ENCODE measurements around the gene REXO1. TPM values are rescaled to one million over a fixed set of nuclear protein-coding genes. Genes with fewer than 3 reads are reported as not detected.

REXO1 gene
- total RNA-seq, 1 experiment from 2014 or later: 61.1 TPM

- Mint-ChIP-seq H3K27me3 (ENCODE audit: low read depth) (no peaks in the 10 kb centered on the region), H3K4me1 (peaks cover 38% of the 10 kb centered on the region), H3K36me3 (no peaks in the 10 kb centered on the region), H3K4me3 (peak overlapping the region; percentile 45), H3K27ac (peak overlapping the region; percentile 76), H3K9me3 (no peaks in the 10 kb centered on the region)
- ChIA-PET POLR2A (no interaction called here), CTCF (interaction anchor here (1.3 to 8.2 kb wide), 3 partner anchors 13 to 24 kb away, joined by 5 to 70 read pairs (median 19); no protein-coding TSS in a partner anchor)
- no peak for ATAC-seq
- DNase-seq (ENCODE audit: low spot score): no peak
- no peak for TF ChIP-seq ZNF512 (CRISPR knock-in tag; IDR thresholded peaks at IDR 0.05; ENCODE audit: borderline replicate concordance)
- no peak for TF ChIP-seq TEAD4 (CRISPR knock-in tag; IDR thresholded peaks at IDR 0.05)
- TF ChIP-seq ZNF416 (CRISPR knock-in tag; IDR thresholded peaks at IDR 0.05): no peak
- no peak for TF ChIP-seq ZNF121 (CRISPR knock-in tag; IDR thresholded peaks at IDR 0.05)
- no peak for TF ChIP-seq GABPB1 (CRISPR knock-in tag; IDR thresholded peaks at IDR 0.05)
- TF ChIP-seq ATF3 (CRISPR knock-in tag; conservative IDR thresholded peaks at IDR 0.05): no peak
- no peak for TF ChIP-seq E2F5 (CRISPR knock-in tag; IDR thresholded peaks at IDR 0.05)
- no peak for TF ChIP-seq PREB (CRISPR knock-in tag; IDR thresholded peaks at IDR 0.05; ENCODE audit: borderline replicate concordance)
- peak; percentile 92 for TF ChIP-seq GTF2I (CRISPR knock-in tag; conservative IDR thresholded peaks at IDR 0.05)
- no peak for TF ChIP-seq E2F1 (CRISPR knock-in tag; IDR thresholded peaks at IDR 0.05)
- no peak for TF ChIP-seq SOX15 (CRISPR knock-in tag; IDR thresholded peaks at IDR 0.05)
- TF ChIP-seq NR2C2 (CRISPR knock-in tag; IDR thresholded peaks at IDR 0.05): no peak
- TF ChIP-seq ZNF671 (CRISPR knock-in tag; IDR thresholded peaks at IDR 0.05): no peak
- TF ChIP-seq FOXK1 (CRISPR knock-in tag; IDR thresholded peaks at IDR 0.05): no peak
- TF ChIP-seq ZSCAN18 (CRISPR knock-in tag; IDR thresholded peaks at IDR 0.05): 0 out of 2 replicates have a peak, but pooled peaks have one; percentile 74
- no peak for TF ChIP-seq CBFB (CRISPR knock-in tag; IDR thresholded peaks at IDR 0.05; ENCODE audit: low read depth)
- TF ChIP-seq PRRX2 (CRISPR knock-in tag; IDR thresholded peaks at IDR 0.05): peak; percentile 30; the same call in 1 of the 2 replicates
- TF ChIP-seq CTCF (IDR thresholded peaks at IDR 0.05): no peak
These were observed 2.7 kb upstream of the REXO1 start for GRCh38 chr19:1850809-1851653.

Data from WTC11 (cell line).